ENCODE data around the gene HMG20B.

The HMG20B gene

GRCh38 chr19:3586707-3587346, 14.1 kb downstream of the HMG20B start:
- H3K4me3 ChIP-seq (ENCODE audit: low read depth, low read length): no peak overlapping the region
- TF ChIP-seq, protein P1, sequence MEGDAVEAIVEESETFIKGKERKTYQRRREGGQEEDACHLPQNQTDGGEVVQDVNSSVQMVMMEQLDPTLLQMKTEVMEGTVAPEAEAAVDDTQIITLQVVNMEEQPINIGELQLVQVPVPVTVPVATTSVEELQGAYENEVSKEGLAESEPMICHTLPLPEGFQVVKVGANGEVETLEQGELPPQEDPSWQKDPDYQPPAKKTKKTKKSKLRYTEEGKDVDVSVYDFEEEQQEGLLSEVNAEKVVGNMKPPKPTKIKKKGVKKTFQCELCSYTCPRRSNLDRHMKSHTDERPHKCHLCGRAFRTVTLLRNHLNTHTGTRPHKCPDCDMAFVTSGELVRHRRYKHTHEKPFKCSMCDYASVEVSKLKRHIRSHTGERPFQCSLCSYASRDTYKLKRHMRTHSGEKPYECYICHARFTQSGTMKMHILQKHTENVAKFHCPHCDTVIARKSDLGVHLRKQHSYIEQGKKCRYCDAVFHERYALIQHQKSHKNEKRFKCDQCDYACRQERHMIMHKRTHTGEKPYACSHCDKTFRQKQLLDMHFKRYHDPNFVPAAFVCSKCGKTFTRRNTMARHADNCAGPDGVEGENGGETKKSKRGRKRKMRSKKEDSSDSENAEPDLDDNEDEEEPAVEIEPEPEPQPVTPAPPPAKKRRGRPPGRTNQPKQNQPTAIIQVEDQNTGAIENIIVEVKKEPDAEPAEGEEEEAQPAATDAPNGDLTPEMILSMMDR (IDR thresholded peaks at IDR 0.05; ENCODE audit: borderline replicate concordance, insufficient read depth, low read depth, low read length): no peak

DNA sequence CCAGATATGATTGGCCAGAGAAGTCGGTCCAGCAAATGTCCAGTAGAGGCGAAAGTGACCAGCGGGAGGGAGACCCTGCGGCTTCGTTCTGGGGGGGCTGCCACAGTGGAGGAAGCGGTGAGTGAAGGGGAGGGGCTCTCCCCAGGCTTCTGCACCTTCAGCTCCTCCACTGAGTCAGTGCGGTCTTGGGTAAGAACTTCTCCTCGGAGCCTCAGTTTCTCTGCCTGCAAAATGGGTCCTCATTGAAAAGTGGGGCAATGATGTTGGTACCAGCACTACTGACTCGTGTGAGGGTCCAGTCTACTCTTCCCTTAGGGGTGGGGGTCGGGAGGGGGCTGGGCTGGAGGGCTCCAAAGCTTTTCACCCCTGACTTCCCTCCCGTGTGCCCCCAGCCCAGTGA, 16.7 kb downstream of the HMG20B start:
- TF ChIP-seq, protein P1 (IDR thresholded peaks at IDR 0.05; ENCODE audit: borderline replicate concordance, insufficient read depth, low read depth, low read length): no peak
- no peak overlapping the region for H3K4me3 ChIP-seq (ENCODE audit: low read depth, low read length)

GRCh38 chr19:3589949-3590348, 17.2 kb downstream of the HMG20B start:
- H3K4me3 ChIP-seq (ENCODE audit: low read depth, low read length): no peak overlapping the region
- TF ChIP-seq, protein P1 (IDR thresholded peaks at IDR 0.05; ENCODE audit: borderline replicate concordance, insufficient read depth, low read depth, low read length): no peak

DNA sequence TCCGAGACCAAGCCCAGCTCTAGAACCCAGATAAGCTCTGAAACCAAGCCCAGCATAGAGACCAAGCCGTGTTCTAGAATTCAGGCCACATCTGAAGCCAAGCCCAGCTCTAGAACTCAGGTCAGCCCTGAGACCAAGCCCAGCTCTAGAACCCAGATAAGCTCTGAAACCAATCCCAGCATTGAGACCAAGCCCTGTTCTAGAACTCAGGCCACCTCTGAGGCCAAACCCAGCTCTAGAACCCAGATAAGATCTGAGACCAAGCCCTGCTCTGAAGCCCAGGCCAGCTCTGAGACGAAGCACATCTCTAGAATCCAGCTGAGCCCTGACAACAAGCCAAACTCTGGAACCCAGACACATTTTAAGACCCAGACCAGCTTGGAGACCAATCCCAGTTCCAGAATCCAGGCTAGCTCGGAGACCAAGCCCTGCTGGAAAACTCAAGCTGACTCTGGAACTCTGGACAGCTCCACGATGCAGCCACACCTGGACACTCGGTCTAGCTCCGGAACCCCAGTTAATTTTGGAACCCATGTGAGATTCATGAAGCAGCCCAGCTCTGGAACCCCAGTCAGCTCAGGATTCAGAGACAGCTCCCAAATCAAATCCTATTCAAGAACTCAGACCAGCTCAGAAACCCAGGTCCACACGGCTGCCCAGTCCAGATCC, 18.4 kb downstream of the HMG20B start:
- no peak overlapping the region for H3K4me3 ChIP-seq (ENCODE audit: low read depth, low read length)
- TF ChIP-seq, protein P1 (IDR thresholded peaks at IDR 0.05; ENCODE audit: borderline replicate concordance, insufficient read depth, low read depth, low read length): no peak

- TF ChIP-seq, protein P1 (IDR thresholded peaks at IDR 0.05; ENCODE audit: borderline replicate concordance, insufficient read depth, low read depth, low read length): no peak
- H3K4me3 ChIP-seq (ENCODE audit: low read depth, low read length): no peak overlapping the region
Observed at GRCh38 chr19:3591876-3592613, 19.3 kb downstream of the HMG20B start.

DNA sequence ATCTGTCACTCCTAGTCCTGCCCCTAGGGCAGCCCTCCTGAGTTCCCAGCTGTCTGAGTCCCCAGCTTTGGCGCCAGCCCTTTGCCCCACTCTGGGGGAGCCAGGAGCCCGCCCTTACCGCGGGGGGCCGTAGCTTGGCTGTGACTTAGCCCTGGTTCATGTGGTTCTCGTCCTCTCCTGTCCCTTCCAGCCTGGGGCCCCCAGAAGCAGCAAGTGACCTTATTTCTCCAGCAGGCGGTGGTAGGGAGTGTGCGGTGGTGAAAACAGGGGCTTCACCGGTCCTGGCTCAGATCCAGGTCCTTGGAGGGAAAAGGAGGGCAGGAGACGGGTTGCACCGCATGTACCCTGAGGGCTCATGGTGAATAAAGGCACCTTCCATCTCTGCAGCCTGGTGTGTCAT, 20.4 kb downstream of the HMG20B start:
- no peak overlapping the region for H3K4me3 ChIP-seq (ENCODE audit: low read depth, low read length)
- TF ChIP-seq, protein P1 (IDR thresholded peaks at IDR 0.05; ENCODE audit: borderline replicate concordance, insufficient read depth, low read depth, low read length): no peak

Data from GM12875 (cell line).